HG02943 (cell line): ENCODE measurements around the gene PDE6B.

ENCODE experiments used
- ATAC-seq: cut with Tn5 transposase; IDR thresholded peaks from one replicate; pipeline ENCODE4 v1.9.1; 2021; ENCODE audit warnings: mild to moderate bottlenecking, low read depth, moderate library complexity; ENCODE audit not compliant: unreplicated experiment

PDE6B gene

GRCh38 chr4:621296-622070 is 3.9 kb upstream of the PDE6B start:
- ATAC-seq, result no peak

GRCh38 chr4:622071-622995 is 3.0 kb upstream of the PDE6B start:
- ATAC-seq, result no peak

- no peak for ATAC-seq
Measured at GRCh38 chr4:622996-623913, 2.1 kb upstream of the PDE6B start.

GRCh38 chr4:623914-624566 is 1.3 kb upstream of the PDE6B start:
- ATAC-seq, result no peak

GRCh38 chr4:625631-626161 is 323 bp downstream of the PDE6B start:
- ATAC-seq, result no peak

GRCh38 chr4:626201-627091 is 1.1 kb downstream of the PDE6B start:
- no peak for ATAC-seq

GRCh38 chr4:627347-628125 is 2.2 kb downstream of the PDE6B start:
- no peak for ATAC-seq

- ATAC-seq, result no peak
Measured at GRCh38 chr4:628311-628741, 3.0 kb downstream of the PDE6B start.

- ATAC-seq, result no peak
Measured at GRCh38 chr4:628821-629635, 3.7 kb downstream of the PDE6B start.

- ATAC-seq, result no peak
Measured at GRCh38 chr4:629636-629914, 4.2 kb downstream of the PDE6B start.

- no peak for ATAC-seq
Measured at GRCh38 chr4:629915-630641, 4.7 kb downstream of the PDE6B start.

GRCh38 chr4:630656-631055 is 5.3 kb downstream of the PDE6B start:
- no peak for ATAC-seq

- no peak for ATAC-seq
Measured at GRCh38 chr4:632196-632790, 6.9 kb downstream of the PDE6B start.

- ATAC-seq, result no peak
Measured at GRCh38 chr4:632926-633325, 7.6 kb downstream of the PDE6B start.

- ATAC-seq, result no peak
Measured at GRCh38 chr4:633406-633805, 8.0 kb downstream of the PDE6B start.

- no peak for ATAC-seq
Measured at GRCh38 chr4:633976-634598, 8.7 kb downstream of the PDE6B start.
